Measurements from ENCODE around the gene NDUFC2.

DNA sequence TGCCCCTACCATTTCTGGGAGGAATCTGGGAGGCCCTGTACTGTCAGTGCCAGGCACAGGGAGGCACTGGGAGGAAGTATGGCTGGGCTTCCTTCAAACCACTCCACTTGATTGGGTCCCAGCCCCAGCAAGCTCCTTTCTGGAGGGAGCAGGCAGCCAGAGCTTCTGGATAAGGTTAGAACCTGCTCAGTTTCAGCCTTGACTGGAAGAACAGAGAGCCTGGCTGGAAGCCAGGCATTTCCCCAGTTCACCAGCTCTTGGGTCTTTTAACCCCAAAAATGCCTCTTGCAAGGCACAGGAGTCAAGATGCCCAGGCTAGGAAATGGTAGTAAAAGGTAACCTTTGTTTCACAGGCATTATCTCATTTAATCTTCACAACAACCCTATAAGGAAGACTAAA is 47.6 kb downstream of the NDUFC2 start:
- no peak for TF ChIP-seq POLR2A (IDR thresholded peaks at IDR 0.05)
- TF ChIP-seq, protein P1, sequence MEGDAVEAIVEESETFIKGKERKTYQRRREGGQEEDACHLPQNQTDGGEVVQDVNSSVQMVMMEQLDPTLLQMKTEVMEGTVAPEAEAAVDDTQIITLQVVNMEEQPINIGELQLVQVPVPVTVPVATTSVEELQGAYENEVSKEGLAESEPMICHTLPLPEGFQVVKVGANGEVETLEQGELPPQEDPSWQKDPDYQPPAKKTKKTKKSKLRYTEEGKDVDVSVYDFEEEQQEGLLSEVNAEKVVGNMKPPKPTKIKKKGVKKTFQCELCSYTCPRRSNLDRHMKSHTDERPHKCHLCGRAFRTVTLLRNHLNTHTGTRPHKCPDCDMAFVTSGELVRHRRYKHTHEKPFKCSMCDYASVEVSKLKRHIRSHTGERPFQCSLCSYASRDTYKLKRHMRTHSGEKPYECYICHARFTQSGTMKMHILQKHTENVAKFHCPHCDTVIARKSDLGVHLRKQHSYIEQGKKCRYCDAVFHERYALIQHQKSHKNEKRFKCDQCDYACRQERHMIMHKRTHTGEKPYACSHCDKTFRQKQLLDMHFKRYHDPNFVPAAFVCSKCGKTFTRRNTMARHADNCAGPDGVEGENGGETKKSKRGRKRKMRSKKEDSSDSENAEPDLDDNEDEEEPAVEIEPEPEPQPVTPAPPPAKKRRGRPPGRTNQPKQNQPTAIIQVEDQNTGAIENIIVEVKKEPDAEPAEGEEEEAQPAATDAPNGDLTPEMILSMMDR (IDR thresholded peaks at IDR 0.05): no peak
